Cardiac muscle cell (in vitro differentiated cells and primary cell): ENCODE data around the gene TMEM116. TPM values are rescaled to one million over a fixed set of nuclear protein-coding genes. Genes with fewer than 3 reads are reported as not detected.
A peak's percentile ranks its signal among the peaks of the same experiment; 100 is the strongest.

Experiments
- DNase-seq, 2 donors: peaks; one replicate each; pipeline versions ENCODE4 v3.0.0 to v3.0.0-alpha.2; 2010 to 2017; ENCODE audit warnings: low read depth in 1 of 2, low spot score in 1 of 2
- H3K27ac ChIP-seq: fragments of 200-600 bp; sonication (generic); 2 replicates; pipeline ENCODE4 v1.5.1; 2016
- H3K27me3 ChIP-seq: fragments of 200-600 bp; sonication (generic); 2 replicates; pipeline ENCODE4 v1.6.0; 2016; ENCODE audit warnings: control low read depth
- H3K36me3 ChIP-seq: fragments of 200-600 bp; sonication (generic); 2 replicates; pipeline ENCODE4 v1.5.1; 2016; ENCODE audit warnings: control low read depth
- H3K4me1 ChIP-seq: fragments of 200-600 bp; sonication (generic); 2 replicates; pipeline ENCODE4 v1.8.1; 2017; ENCODE audit warnings: low read depth, mild to moderate bottlenecking, mixed run types
- H3K4me3 ChIP-seq: fragments of 200-600 bp; sonication (generic); 2 replicates; pipeline ENCODE4 v1.5.1; 2016; ENCODE audit warnings: mild to moderate bottlenecking
- H3K9me3 ChIP-seq: fragments of 200-600 bp; sonication (generic); 2 replicates; pipeline ENCODE4 v1.5.1; 2017; ENCODE audit warnings: low read depth, mild to moderate bottlenecking, control low read depth
- polyA plus RNA-seq: library from polyadenylated mRNA; unstranded; fragments of >200 nt; fragmentation: Nextera tagmentation; extraction: Ambion mirVana; gene quantifications from 2 replicates; pipeline ENCODE4 v1.2.1, GENCODE V29; 2016
- total RNA-seq: library from RNA; depleted of rRNA; stranded (reverse); fragments of >200 nt; gene quantifications from 2 replicates; pipeline ENCODE4 v1.2.3, GENCODE V29; 2016
- TF ChIP-seq, protein P1 (sequence below): IDR thresholded peaks from 2 replicates; pipeline ENCODE4 v1.5.1; 2012; ENCODE audit warnings: low read depth, mild to moderate bottlenecking, low read length

TMEM116 gene
- total and polyA plus RNA-seq, 2 experiments from 2014 or later = 12.9 to 30.4 TPM

- Histone ChIP-seq H3K36me3 (no peaks in the 10 kb centered on the region), H3K27ac (peak overlapping the region; percentile 63), H3K4me1 (peaks cover 9% of the 10 kb centered on the region), H3K27me3 (no peaks in the 10 kb centered on the region), H3K9me3 (no peaks in the 10 kb centered on the region), H3K4me3 (no peak overlapping the region)
- DNase-seq = no peak
- TF ChIP-seq, protein P1, sequence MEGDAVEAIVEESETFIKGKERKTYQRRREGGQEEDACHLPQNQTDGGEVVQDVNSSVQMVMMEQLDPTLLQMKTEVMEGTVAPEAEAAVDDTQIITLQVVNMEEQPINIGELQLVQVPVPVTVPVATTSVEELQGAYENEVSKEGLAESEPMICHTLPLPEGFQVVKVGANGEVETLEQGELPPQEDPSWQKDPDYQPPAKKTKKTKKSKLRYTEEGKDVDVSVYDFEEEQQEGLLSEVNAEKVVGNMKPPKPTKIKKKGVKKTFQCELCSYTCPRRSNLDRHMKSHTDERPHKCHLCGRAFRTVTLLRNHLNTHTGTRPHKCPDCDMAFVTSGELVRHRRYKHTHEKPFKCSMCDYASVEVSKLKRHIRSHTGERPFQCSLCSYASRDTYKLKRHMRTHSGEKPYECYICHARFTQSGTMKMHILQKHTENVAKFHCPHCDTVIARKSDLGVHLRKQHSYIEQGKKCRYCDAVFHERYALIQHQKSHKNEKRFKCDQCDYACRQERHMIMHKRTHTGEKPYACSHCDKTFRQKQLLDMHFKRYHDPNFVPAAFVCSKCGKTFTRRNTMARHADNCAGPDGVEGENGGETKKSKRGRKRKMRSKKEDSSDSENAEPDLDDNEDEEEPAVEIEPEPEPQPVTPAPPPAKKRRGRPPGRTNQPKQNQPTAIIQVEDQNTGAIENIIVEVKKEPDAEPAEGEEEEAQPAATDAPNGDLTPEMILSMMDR = no peak
Observed at GRCh38 chr12:111943929-111944328, 69.0 kb downstream of the TMEM116 start.

DNA sequence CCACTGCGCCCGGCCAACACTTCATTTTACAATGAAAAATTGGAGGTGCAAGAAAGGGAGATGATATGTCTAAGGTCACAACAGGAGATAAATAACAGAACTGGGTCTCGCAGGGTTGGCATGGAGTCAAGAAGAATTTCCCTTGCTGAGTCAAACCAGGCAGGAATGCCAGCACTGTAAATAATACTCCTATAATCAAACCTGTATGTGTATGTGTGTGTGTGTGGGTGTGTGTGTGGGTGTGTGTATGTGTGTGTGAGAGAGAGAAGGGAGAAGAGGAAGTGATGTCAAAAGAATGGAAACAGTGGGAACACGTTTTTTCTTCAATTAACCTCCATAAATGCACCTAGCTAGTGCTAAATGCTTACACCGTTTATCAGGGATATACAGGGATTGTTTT lies 70.4 kb downstream of the TMEM116 start:
- H3K27ac ChIP-seq = no peak overlapping the region
- DNase-seq = peak in 1 of 2 donors; percentile 70
- H3K4me1 ChIP-seq = peaks cover 22% of the 10 kb centered on the region
- TF ChIP-seq, protein P1 = no peak
- H3K4me3 ChIP-seq = no peak overlapping the region
- no peaks in the 10 kb centered on the region for H3K9me3 ChIP-seq
- no peaks in the 10 kb centered on the region for H3K27me3 ChIP-seq
- no peaks in the 10 kb centered on the region for H3K36me3 ChIP-seq

- no peaks in the 10 kb centered on the region for H3K27me3 ChIP-seq
- DNase-seq = peak; percentile 33 to 65
- no peaks in the 10 kb centered on the region for H3K9me3 ChIP-seq
- no peaks in the 10 kb centered on the region for H3K36me3 ChIP-seq
- H3K4me1 ChIP-seq = peaks cover 27% of the 10 kb centered on the region
- TF ChIP-seq, protein P1 = no peak
- H3K4me3 ChIP-seq = peak overlapping the region; percentile 3
- H3K27ac ChIP-seq = peak overlapping the region; percentile 97
Observed at GRCh38 chr12:111937429-111937828, 75.5 kb downstream of the TMEM116 start.

- H3K4me1 ChIP-seq = peaks cover 27% of the 10 kb centered on the region
Observed at GRCh38 chr12:111936869-111937268, 76.1 kb downstream of the TMEM116 start.

GRCh38 chr12:111932241-111932640 lies 80.7 kb downstream of the TMEM116 start:
- Histone ChIP-seq H3K27me3 (no peaks in the 10 kb centered on the region), H3K4me3 (no peak overlapping the region), H3K9me3 (no peaks in the 10 kb centered on the region), H3K36me3 (no peaks in the 10 kb centered on the region), H3K27ac (no peak overlapping the region), H3K4me1 (peaks cover 13% of the 10 kb centered on the region)
- TF ChIP-seq, protein P1 = no peak
- no peak for DNase-seq

More at GRCh38 chr12:111936869-111937268, 76.1 kb downstream of the TMEM116 start:
- peak overlapping the region; percentile 97 for H3K27ac ChIP-seq
- TF ChIP-seq, protein P1 = no peak
- peak overlapping the region; percentile 3 for H3K4me3 ChIP-seq
- H3K27me3 ChIP-seq = no peaks in the 10 kb centered on the region
- H3K9me3 ChIP-seq = no peaks in the 10 kb centered on the region
- no peak for DNase-seq
- no peaks in the 10 kb centered on the region for H3K36me3 ChIP-seq

DNA sequence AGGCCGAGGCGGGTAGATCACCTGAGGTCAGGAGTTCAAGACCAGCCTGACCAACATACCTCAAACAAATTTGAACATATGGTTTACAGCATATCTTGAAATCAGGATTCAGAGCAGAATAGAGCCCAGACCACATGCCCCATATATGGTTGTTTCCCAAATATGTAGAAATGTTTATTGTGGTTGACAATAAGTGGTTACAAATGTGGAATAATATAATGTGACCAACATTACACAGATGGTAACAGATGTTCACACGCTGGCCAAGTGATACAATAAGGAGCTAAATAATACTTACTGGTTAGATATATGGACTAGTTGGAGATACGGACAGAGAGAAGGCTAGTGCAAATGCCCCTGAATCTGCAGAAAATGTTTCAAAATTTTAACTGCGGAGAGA lies 85.6 kb downstream of the TMEM116 start:
- no peaks in the 10 kb centered on the region for H3K4me1 ChIP-seq
- no peaks in the 10 kb centered on the region for H3K9me3 ChIP-seq
- TF ChIP-seq, protein P1 = no peak
- H3K27me3 ChIP-seq = no peaks in the 10 kb centered on the region
- DNase-seq = no peak
- H3K4me3 ChIP-seq = no peak overlapping the region
- no peak overlapping the region for H3K27ac ChIP-seq
- no peaks in the 10 kb centered on the region for H3K36me3 ChIP-seq
